Subcutaneous adipose tissue (tissue), 4 donors: ENCODE measurements around the gene NHEJ1. TPM values are rescaled to one million over a fixed set of nuclear protein-coding genes. Genes with fewer than 3 reads are reported as not detected.

Experiments
- total RNA-seq, 4 donors: library from RNA; depleted of rRNA; stranded (reverse); fragments of >200 nt; gene quantifications; one replicate each; pipeline ENCODE4 v1.1.0, GENCODE V29; 2016
- TF ChIP-seq, protein P1 (sequence below): fragments of 450-650 bp; IDR thresholded peaks from one replicate; pipeline ENCODE4 v1.5.1; 2016; ENCODE audit warnings: low read depth, mild to moderate bottlenecking, control low read depth, antibody characterized with exemption, moderate library complexity

NHEJ1 gene
- total RNA-seq, 4 donors from 2014 or later: 14.3 to 27.7 (median 19.4) TPM

DNA sequence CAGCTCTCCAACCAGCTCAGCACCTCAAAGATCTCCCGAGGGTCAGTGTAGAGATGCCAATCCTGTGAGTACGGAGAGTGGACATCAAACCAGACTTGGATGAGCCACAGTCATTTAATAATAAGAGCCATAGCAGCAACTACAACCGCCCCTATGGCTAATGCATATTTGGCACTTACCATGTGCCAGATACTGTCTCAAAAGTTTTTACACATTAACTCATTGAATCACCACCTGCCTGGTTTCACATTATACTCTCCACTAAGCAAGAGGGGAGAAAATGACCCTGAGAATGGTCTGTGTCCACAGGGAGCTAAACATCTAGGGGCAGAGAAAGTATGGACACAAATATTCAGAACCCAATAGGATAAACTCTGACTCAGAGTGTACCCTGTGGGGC lies 13.5 kb upstream of the NHEJ1 start:
- TF ChIP-seq, protein P1, sequence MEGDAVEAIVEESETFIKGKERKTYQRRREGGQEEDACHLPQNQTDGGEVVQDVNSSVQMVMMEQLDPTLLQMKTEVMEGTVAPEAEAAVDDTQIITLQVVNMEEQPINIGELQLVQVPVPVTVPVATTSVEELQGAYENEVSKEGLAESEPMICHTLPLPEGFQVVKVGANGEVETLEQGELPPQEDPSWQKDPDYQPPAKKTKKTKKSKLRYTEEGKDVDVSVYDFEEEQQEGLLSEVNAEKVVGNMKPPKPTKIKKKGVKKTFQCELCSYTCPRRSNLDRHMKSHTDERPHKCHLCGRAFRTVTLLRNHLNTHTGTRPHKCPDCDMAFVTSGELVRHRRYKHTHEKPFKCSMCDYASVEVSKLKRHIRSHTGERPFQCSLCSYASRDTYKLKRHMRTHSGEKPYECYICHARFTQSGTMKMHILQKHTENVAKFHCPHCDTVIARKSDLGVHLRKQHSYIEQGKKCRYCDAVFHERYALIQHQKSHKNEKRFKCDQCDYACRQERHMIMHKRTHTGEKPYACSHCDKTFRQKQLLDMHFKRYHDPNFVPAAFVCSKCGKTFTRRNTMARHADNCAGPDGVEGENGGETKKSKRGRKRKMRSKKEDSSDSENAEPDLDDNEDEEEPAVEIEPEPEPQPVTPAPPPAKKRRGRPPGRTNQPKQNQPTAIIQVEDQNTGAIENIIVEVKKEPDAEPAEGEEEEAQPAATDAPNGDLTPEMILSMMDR: no peak

DNA sequence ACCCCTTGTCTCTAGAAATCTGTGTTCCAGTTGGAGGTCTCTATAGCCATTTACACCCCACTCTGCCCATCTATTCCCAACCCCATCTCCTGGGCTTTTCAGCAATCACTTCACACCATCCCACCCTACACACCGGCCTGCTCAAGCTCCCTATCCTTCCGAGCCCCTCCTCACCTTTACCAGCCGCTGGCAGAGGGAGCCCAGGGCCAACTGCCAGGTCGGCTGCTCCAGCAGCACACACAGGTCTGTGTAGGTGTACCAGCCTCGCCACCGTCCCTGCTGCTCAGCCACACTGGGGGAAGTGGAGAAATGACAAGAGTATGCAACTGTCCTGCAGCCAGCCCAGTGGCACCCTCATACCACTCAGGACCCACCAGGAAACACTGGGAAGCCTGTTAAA lies 12.6 kb upstream of the NHEJ1 start:
- TF ChIP-seq, protein P1: no peak

DNA sequence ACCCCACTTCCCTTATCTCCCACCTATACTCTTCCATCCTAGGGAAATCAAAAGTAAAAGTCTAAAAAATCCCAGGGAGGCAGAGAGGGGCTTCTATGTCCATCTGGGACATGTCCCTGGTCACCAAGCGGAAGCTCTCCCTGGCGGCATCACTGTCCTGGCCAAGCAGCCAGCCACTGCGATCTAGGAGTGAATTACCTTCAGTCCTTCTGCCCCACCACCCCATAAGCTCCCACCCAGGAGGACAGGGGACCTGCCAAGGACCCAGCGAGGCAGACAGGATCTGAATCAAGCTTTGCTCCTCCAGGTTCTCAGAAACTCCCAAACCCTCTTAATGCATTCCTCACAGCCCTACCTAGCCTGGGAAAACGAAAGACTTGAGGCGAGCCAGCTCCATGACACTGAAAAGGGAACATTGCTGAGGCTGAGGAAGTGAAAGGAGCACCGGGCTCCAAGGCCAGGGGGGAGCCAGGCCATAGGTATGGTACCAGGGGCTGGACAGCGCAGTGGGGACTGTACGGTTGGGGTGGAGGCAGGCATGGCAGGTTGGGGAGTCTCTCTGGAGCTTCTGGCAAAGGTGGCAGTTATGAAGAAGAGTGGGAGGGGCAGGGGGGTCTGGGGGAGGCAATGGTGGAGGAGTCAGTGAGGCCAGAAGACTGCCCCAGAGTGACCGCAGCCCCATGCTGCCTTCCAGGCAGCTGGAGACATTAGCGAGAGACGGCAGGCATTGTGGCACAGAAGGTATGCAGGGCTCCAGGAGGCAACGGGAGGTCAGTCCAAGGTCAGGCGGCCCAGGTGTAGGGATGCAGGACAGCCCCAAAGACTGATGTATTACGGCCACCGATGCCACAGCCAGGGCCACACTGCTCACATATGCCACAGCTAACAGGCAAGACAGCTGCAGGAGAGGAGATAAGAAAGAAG lies 11.9 kb upstream of the NHEJ1 start:
- TF ChIP-seq, protein P1: no peak

DNA sequence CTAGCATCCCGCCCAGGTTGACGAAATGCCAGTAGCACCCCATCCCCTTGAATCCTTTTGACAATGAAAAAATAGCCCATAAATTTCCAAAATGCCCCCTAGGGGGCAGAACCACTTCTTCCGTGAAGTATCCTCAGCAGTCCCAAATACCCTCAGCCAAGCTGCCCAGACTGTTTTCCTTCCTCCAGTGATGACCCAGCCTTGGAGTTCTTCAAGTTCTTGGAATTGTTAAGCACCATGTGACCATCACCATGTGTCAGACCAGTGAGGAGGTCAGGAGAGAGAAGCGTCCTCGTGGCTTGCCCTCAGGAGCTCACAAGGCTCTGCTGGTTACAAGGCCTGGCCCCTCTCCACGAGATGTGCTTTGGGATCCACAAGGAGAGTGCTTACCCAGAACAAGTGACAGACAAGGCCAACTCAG lies 10.6 kb upstream of the NHEJ1 start:
- TF ChIP-seq, protein P1: no peak

DNA sequence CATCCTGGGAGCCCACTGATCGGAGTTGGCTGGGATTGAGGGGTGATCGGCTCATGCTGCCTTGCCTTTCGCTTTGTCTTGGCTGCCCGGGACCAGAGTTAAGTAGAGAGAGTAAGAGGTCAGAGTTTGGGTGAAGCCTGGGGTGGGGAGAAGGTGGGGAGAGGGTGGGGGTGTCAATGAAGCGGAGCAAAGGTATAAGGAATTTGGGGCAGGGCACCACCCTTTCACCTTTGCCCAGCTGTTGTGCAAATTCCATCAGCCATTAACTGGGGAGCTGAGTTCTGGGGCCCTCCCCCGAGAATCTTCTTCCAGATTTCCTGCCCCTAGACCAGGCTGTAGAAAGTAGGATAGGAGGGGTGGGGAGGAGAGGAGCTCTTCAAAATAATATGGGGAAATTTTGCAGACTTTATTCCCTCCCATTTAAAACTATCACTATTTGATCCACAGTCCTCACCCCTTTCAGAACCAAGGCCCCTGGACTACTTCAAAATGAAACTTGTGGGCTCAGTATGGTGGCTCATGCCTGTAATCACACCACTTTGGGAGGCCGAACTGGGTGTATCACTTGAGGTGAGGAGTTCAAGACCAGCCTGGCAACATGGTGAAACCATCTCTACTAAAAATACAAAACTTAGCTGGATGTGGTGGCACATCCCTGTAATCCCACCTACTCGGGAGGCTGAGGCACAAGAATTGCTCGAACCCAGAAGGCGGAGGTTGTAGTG lies 9.5 kb upstream of the NHEJ1 start, which contains the start of gene SLC23A3:
Gene SLC23A3 (minus strand): TSS at position 100 of the 725 bp plus-strand sequence. CDS start 45 bp downstream, at position 55.
- TF ChIP-seq, protein P1: no peak

DNA sequence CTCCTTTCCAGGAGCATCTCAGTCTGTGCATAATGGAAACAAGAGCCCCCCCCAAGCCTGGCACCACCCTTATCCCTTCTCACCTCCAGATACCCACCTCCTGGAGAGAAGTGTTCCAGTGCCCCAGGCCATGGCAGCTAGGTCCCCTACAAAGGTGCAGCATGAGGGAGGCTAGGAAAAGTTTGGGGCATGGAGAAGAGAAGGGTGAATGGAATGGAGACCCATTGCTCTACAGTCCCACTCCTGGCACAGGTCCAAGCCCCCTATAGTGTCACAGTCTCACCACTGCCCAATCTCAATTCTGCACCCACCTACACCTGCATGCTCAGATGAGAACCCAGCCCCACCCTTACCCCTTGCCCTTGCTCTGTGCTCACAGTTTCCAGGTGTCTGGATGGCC lies 8.3 kb upstream of the NHEJ1 start:
- TF ChIP-seq, protein P1: no peak

DNA sequence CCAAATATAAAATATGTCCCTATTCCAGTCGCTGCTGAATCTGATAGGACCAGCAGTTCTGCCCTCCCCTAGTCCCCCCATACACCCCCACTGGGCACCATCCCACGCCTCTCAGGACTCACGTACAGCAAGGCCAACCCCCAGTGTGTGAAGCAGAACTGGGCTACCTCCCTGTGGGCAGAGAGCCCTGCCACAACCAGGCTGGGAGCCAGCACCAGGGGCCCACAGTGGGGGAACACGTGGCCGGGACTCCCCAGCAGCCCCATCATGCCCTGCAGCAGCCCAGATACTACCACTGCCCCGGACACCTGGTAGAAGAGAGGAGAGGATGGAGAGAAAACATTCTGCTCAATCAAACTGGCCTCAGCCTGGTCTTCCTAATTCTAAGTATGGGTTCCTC lies 7.9 kb upstream of the NHEJ1 start:
- TF ChIP-seq, protein P1: no peak
